ENCODE results near the gene NRXN3.

DNA sequence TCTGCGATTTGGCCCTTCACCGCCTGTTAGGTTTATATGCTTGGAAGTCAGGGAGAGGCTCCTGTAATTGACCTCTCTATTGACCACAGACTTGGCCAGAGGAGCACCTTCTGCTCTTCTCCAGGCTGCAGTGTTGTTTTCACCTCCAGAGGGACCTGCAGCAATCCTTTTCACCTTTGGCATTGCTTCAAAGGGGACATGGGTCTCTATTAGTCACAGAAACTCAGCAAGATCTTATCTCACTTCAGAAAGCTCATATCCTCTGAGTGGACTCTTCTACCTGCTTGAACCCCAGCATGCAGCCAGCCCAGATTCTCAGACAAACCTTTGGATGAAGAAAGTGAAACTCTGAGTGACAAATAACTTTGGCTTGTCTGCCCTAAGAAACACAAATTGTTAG is 339.3 kb downstream of the NRXN3 start:
- no peak for TF ChIP-seq CTCF (IDR thresholded peaks at IDR 0.05; ENCODE audit: poor library complexity)
- no peak for TF ChIP-seq EZH2phosphoT487 (IDR thresholded peaks at IDR 0.05; ENCODE audit: low read depth, severe bottlenecking, unreplicated experiment)
- no peak for TF ChIP-seq EZH2 (IDR thresholded peaks at IDR 0.05; ENCODE audit: borderline replicate concordance)
